GM12872 (cell line): ENCODE data around the gene PLCB2.

Experiments
- CTCF ChIP-seq: IDR thresholded peaks from 3 replicates; pipeline ENCODE4 v1.5.1; 2011; ENCODE audit warnings: low read depth, mild to moderate bottlenecking, low read length, moderate library complexity; ENCODE audit not compliant: insufficient read depth

The PLCB2 gene

GRCh38 chr15:40252438-40253166 is 55.1 kb downstream of the PLCB2 start:
- TF ChIP-seq CTCF, result no peak

GRCh38 chr15:40252141-40252437 is 55.6 kb downstream of the PLCB2 start:
- no peak for TF ChIP-seq CTCF

GRCh38 chr15:40251486-40252140 is 56.1 kb downstream of the PLCB2 start:
- no peak for TF ChIP-seq CTCF

- TF ChIP-seq CTCF, result no peak
Observed at GRCh38 chr15:40250771-40251483, 56.8 kb downstream of the PLCB2 start.

- no peak for TF ChIP-seq CTCF
Observed at GRCh38 chr15:40250304-40250656, 57.5 kb downstream of the PLCB2 start.

- TF ChIP-seq CTCF, result no peak
Observed at GRCh38 chr15:40249477-40250303, 58.0 kb downstream of the PLCB2 start.
